Measurements from ENCODE around the gene OR10P1.
A peak's percentile ranks its signal among the peaks of the same experiment; 100 is the strongest.

Gene OR10P1

GRCh38 chr12:55673638-55674037 is 36.9 kb downstream of the OR10P1 start:
- Histone ChIP-seq H3K27me3 (no peaks in the 10 kb centered on the region), H4K20me1 (no peaks in the 10 kb centered on the region), H3K27ac (peak overlapping the region; percentile 21 to 74 (median 55); a peak in 18 of 22 replicates), H3K4me1 (peaks cover 11 to 42% (median 15%) of the 10 kb centered on the region in 10 experiments), H3K4me2 (peak overlapping the region; percentile 28 to 84 (median 56)), H3K4me3 (no peak overlapping the region), H3K36me3 (no peaks in the 10 kb centered on the region), H3K9ac (peak overlapping the region in 7 of 11 experiments; percentile 3 to 60 (median 35); a peak in 5 of 22 replicates), H3K9me3 (replicated peaks in 1 of 11) (no peaks in the 10 kb centered on the region)
- TF ChIP-seq Cebpa-rat (IDR thresholded peaks at IDR 0.05): no peak

GRCh38 chr12:55675666-55676065 is 39.0 kb downstream of the OR10P1 start:
- peak overlapping the region in 2 of 11 experiments; percentile 8 to 29; a peak in 2 of 22 replicates for H3K4me2 ChIP-seq
- peaks cover 11 to 42% (median 15%) of the 10 kb centered on the region in 10 experiments for H3K4me1 ChIP-seq
- H3K36me3 ChIP-seq: no peaks in the 10 kb centered on the region
- no peaks in the 10 kb centered on the region for H3K9me3 ChIP-seq (replicated peaks in 1 of 11)
- TF ChIP-seq Cebpa-rat (IDR thresholded peaks at IDR 0.05): no peak
- H3K27ac ChIP-seq: no peak overlapping the region
- no peaks in the 10 kb centered on the region for H3K27me3 ChIP-seq
- H3K4me3 ChIP-seq: no peak overlapping the region
- no peaks in the 10 kb centered on the region for H4K20me1 ChIP-seq
- H3K9ac ChIP-seq: no peak overlapping the region

- Histone ChIP-seq H3K27ac (no peak overlapping the region), H3K4me1 (peaks cover 17 to 49% (median 21%) of the 10 kb centered on the region in 10 experiments), H4K20me1 (no peaks in the 10 kb centered on the region), H3K27me3 (no peaks in the 10 kb centered on the region), H3K9ac (no peak overlapping the region), H3K4me2 (peak overlapping the region in 2 of 11 experiments; percentile 35 to 40; a peak in 2 of 22 replicates), H3K9me3 (replicated peaks in 1 of 11) (no peaks in the 10 kb centered on the region), H3K36me3 (no peaks in the 10 kb centered on the region), H3K4me3 (no peak overlapping the region)
- TF ChIP-seq Cebpa-rat (IDR thresholded peaks at IDR 0.05): no peak
Observed at GRCh38 chr12:55676707-55677106, 40.0 kb downstream of the OR10P1 start.

- Histone ChIP-seq H3K36me3 (no peaks in the 10 kb centered on the region), H3K27ac (no peak overlapping the region), H3K4me3 (no peak overlapping the region), H3K9me3 (replicated peaks in 1 of 11) (no peaks in the 10 kb centered on the region), H3K9ac (no peak overlapping the region), H3K27me3 (no peaks in the 10 kb centered on the region), H3K4me1 (peaks cover 22 to 38% (median 25%) of the 10 kb centered on the region in 10 experiments), H3K4me2 (no peak overlapping the region), H4K20me1 (no peaks in the 10 kb centered on the region)
- no peak for TF ChIP-seq Cebpa-rat (IDR thresholded peaks at IDR 0.05)
Observed at GRCh38 chr12:55679691-55680090, 43.0 kb downstream of the OR10P1 start.

GRCh38 chr12:55681142-55682077 is 44.7 kb downstream of the OR10P1 start:
- Histone ChIP-seq H3K4me3 (no peak overlapping the region), H3K27ac (no peak overlapping the region), H3K36me3 (no peaks in the 10 kb centered on the region), H3K4me2 (peak overlapping the region; percentile 33 to 62 (median 51); a peak in 19 of 22 replicates), H4K20me1 (no peaks in the 10 kb centered on the region), H3K4me1 (peaks cover 14 to 33% (median 23%) of the 10 kb centered on the region in 10 experiments), H3K9me3 (replicated peaks in 1 of 11) (no peaks in the 10 kb centered on the region), H3K27me3 (no peaks in the 10 kb centered on the region), H3K9ac (no peak overlapping the region)
- TF ChIP-seq Cebpa-rat (IDR thresholded peaks at IDR 0.05): no peak

GRCh38 chr12:55682087-55682796 is 45.5 kb downstream of the OR10P1 start:
- Histone ChIP-seq H3K27ac (no peak overlapping the region), H3K4me2 (peak overlapping the region; percentile 12 to 62 (median 51); a peak in 16 of 22 replicates), H3K4me3 (no peak overlapping the region), H3K27me3 (no peaks in the 10 kb centered on the region), H3K9ac (no peak overlapping the region), H3K4me1 (peaks cover 9 to 33% (median 23%) of the 10 kb centered on the region in 10 experiments), H3K9me3 (replicated peaks in 1 of 11) (no peaks in the 10 kb centered on the region), H4K20me1 (no peaks in the 10 kb centered on the region), H3K36me3 (no peaks in the 10 kb centered on the region)
- no peak for TF ChIP-seq Cebpa-rat (IDR thresholded peaks at IDR 0.05)

- H3K4me3 ChIP-seq: no peak overlapping the region
- no peaks in the 10 kb centered on the region for H3K9me3 ChIP-seq (replicated peaks in 1 of 11)
- no peak overlapping the region for H3K9ac ChIP-seq
Observed at GRCh38 chr12:55683676-55684075, 47.0 kb downstream of the OR10P1 start.

GRCh38 chr12:55684761-55685370 is 48.2 kb downstream of the OR10P1 start:
- Histone ChIP-seq H4K20me1 (no peaks in the 10 kb centered on the region), H3K27me3 (no peaks in the 10 kb centered on the region), H3K4me2 (no peak overlapping the region; a peak in 1 of 22 replicates), H3K4me3 (no peak overlapping the region), H3K36me3 (no peaks in the 10 kb centered on the region), H3K9ac (no peak overlapping the region), H3K9me3 (replicated peaks in 1 of 11) (no peaks in the 10 kb centered on the region), H3K27ac (no peak overlapping the region), H3K4me1 (peaks cover 9 to 33% (median 23%) of the 10 kb centered on the region in 10 experiments)
- no peak for TF ChIP-seq Cebpa-rat (IDR thresholded peaks at IDR 0.05)

More at GRCh38 chr12:55683676-55684075, 47.0 kb downstream of the OR10P1 start:
- H3K27ac ChIP-seq: no peak overlapping the region
- H3K4me2 ChIP-seq: no peak overlapping the region
- H3K27me3 ChIP-seq: no peaks in the 10 kb centered on the region
- no peaks in the 10 kb centered on the region for H3K36me3 ChIP-seq
- TF ChIP-seq Cebpa-rat (IDR thresholded peaks at IDR 0.05): no peak
- H4K20me1 ChIP-seq: no peaks in the 10 kb centered on the region
- H3K4me1 ChIP-seq: peaks cover 9 to 33% (median 23%) of the 10 kb centered on the region in 10 experiments

GRCh38 chr12:55685671-55686070 is 49.0 kb downstream of the OR10P1 start:
- Histone ChIP-seq H3K27ac (no peak overlapping the region), H3K4me3 (no peak overlapping the region), H4K20me1 (no peaks in the 10 kb centered on the region), H3K9me3 (replicated peaks in 1 of 11) (no peaks in the 10 kb centered on the region), H3K27me3 (no peaks in the 10 kb centered on the region), H3K4me2 (no peak overlapping the region), H3K9ac (no peak overlapping the region), H3K36me3 (no peaks in the 10 kb centered on the region), H3K4me1 (peaks cover 9 to 33% (median 23%) of the 10 kb centered on the region in 10 experiments)
- no peak for TF ChIP-seq Cebpa-rat (IDR thresholded peaks at IDR 0.05)

Measured in BLaER1 treated with 17β-estradiol and CSF1 and Interleukin-3, amounts not matched to agents 10 nM and 100 nM (cell line).